T-helper 2 cell treated with Interferon-gamma antibody and Interleukin-4, amounts not matched to agents 5 μg/mL and 100 μg/mL, for 36 hours (primary cell): Measurements from ENCODE around the gene SLFN12L.
A peak's percentile ranks its signal among the peaks of the same experiment; 100 is the strongest.
"Not testable (repeated sequence)": the region's sequence is repeated elsewhere in the genome, so short reads cannot be mapped to it uniquely, and the experiment has no call there.

ENCODE experiments used
- DNase-seq: peaks from one replicate; pipeline ENCODE4 v3.0.0; 2021; ENCODE audit warnings: low spot score
- H3K27ac Mint-ChIP-seq: one replicate; pipeline ENCODE4 v1.8.0; 2021; ENCODE audit warnings: mild to moderate bottlenecking, mixed read lengths
- H3K27me3 Mint-ChIP-seq: one replicate; pipeline ENCODE4 v1.8.0; 2021; ENCODE audit warnings: low read depth, mixed read lengths
- H3K36me3 Mint-ChIP-seq: one replicate; pipeline ENCODE4 v1.8.0; 2021; ENCODE audit warnings: low read depth, mixed read lengths
- H3K4me1 Mint-ChIP-seq: one replicate; pipeline ENCODE4 v1.8.0; 2021; ENCODE audit warnings: low read depth, mixed read lengths
- H3K4me3 Mint-ChIP-seq: one replicate; pipeline ENCODE4 v1.8.0; 2022; ENCODE audit warnings: mild to moderate bottlenecking, moderate library complexity, mixed read lengths
- H3K9me3 Mint-ChIP-seq: one replicate; pipeline ENCODE4 v1.8.0; 2021; ENCODE audit warnings: mixed read lengths

The SLFN12L gene

GRCh38 chr17:35454035-35454434, 83.4 kb downstream of the SLFN12L start:
- peaks cover 48% of the 10 kb centered on the region for H3K36me3 Mint-ChIP-seq
- not testable (repeated sequence) for H3K27me3 Mint-ChIP-seq, H3K4me1 Mint-ChIP-seq, H3K27ac Mint-ChIP-seq, H3K4me3 Mint-ChIP-seq, DNase-seq, H3K9me3 Mint-ChIP-seq

GRCh38 chr17:35453171-35453570, 84.3 kb downstream of the SLFN12L start:
- Mint-ChIP-seq H3K27me3 (no peaks in the 10 kb centered on the region), H3K36me3 (peaks cover 46% of the 10 kb centered on the region), H3K27ac (no peak overlapping the region), H3K9me3 (no peaks in the 10 kb centered on the region), H3K4me1 (peaks cover 4% of the 10 kb centered on the region), H3K4me3 (no peak overlapping the region)
- DNase-seq, result no peak

- peak overlapping the region; percentile 40 for H3K4me3 Mint-ChIP-seq
- no peak for DNase-seq
- H3K27ac Mint-ChIP-seq, result peak overlapping the region; percentile 63
- H3K36me3 Mint-ChIP-seq, result peaks cover 51% of the 10 kb centered on the region
- peaks cover 11% of the 10 kb centered on the region for H3K4me1 Mint-ChIP-seq
- H3K9me3 Mint-ChIP-seq, result no peaks in the 10 kb centered on the region
- no peaks in the 10 kb centered on the region for H3K27me3 Mint-ChIP-seq
Measured at GRCh38 chr17:35449371-35449931, 88.0 kb downstream of the SLFN12L start.

GRCh38 chr17:35448899-35449227, 88.6 kb downstream of the SLFN12L start:
- H3K36me3 Mint-ChIP-seq, result peaks cover 56% of the 10 kb centered on the region
- peak overlapping the region; percentile 79 for H3K4me3 Mint-ChIP-seq
- H3K9me3 Mint-ChIP-seq, result no peaks in the 10 kb centered on the region
- H3K27ac Mint-ChIP-seq, result peak overlapping the region; percentile 80
- peaks cover 11% of the 10 kb centered on the region for H3K4me1 Mint-ChIP-seq
- no peaks in the 10 kb centered on the region for H3K27me3 Mint-ChIP-seq
- no peak for DNase-seq

- DNase-seq, result peak; percentile 97
- peaks cover 60% of the 10 kb centered on the region for H3K36me3 Mint-ChIP-seq
- H3K27ac Mint-ChIP-seq, result peak within 1 kb of the TSS; percentile 80
Measured at GRCh38 chr17:35448214-35448898, 89.1 kb downstream of the SLFN12L start, which contains the start of gene SLFN13. TSS of gene SLFN13 (minus strand) at chr17:35448766. CDS start at chr17:35445680, 3,086 bp downstream.

GRCh38 chr17:35447499-35447898, 90.0 kb downstream of the SLFN12L start:
- DNase-seq, result no peak
- H3K27ac Mint-ChIP-seq, result peak overlapping the region; percentile 60
- peak overlapping the region; percentile 79 for H3K4me3 Mint-ChIP-seq
- H3K36me3 Mint-ChIP-seq, result peaks cover 64% of the 10 kb centered on the region
- no peaks in the 10 kb centered on the region for H3K27me3 Mint-ChIP-seq
- H3K9me3 Mint-ChIP-seq, result no peaks in the 10 kb centered on the region
- peaks cover 11% of the 10 kb centered on the region for H3K4me1 Mint-ChIP-seq

More at GRCh38 chr17:35448214-35448898, 89.1 kb downstream of the SLFN12L start, which contains the start of gene SLFN13:
- Mint-ChIP-seq H3K4me3 (peak within 1 kb of the TSS; percentile 79), H3K27me3 (no peaks in the 10 kb centered on the region), H3K9me3 (no peaks in the 10 kb centered on the region), H3K4me1 (peaks cover 11% of the 10 kb centered on the region)

- Mint-ChIP-seq H3K4me3 (no peak overlapping the region), H3K4me1 (peaks cover 8% of the 10 kb centered on the region), H3K27me3 (no peaks in the 10 kb centered on the region), H3K36me3 (peaks cover 37% of the 10 kb centered on the region), H3K27ac (no peak overlapping the region), H3K9me3 (no peaks in the 10 kb centered on the region)
- no peak for DNase-seq
Measured at GRCh38 chr17:35438433-35438832, 99.0 kb downstream of the SLFN12L start.

GRCh38 chr17:35433075-35433894, 104.2 kb downstream of the SLFN12L start:
- peaks cover 25% of the 10 kb centered on the region for H3K36me3 Mint-ChIP-seq
- H3K27ac Mint-ChIP-seq, result peak overlapping the region; percentile 63
- DNase-seq, result peak; percentile 69
- peaks cover 37% of the 10 kb centered on the region for H3K4me1 Mint-ChIP-seq
- H3K9me3 Mint-ChIP-seq, result no peaks in the 10 kb centered on the region
- no peaks in the 10 kb centered on the region for H3K27me3 Mint-ChIP-seq
- H3K4me3 Mint-ChIP-seq, result peak overlapping the region; percentile 88

GRCh38 chr17:35432176-35433074, 105.1 kb downstream of the SLFN12L start, which contains the start of gene SLFN12:
TSS of gene SLFN12 (minus strand) at chr17:35432500. CDS start at chr17:35423028, 9,472 bp downstream.
- peaks cover 24% of the 10 kb centered on the region for H3K36me3 Mint-ChIP-seq
- peaks cover 44% of the 10 kb centered on the region for H3K4me1 Mint-ChIP-seq
- no peaks in the 10 kb centered on the region for H3K27me3 Mint-ChIP-seq
- peak within 1 kb of the TSS; percentile 88 for H3K4me3 Mint-ChIP-seq
- no peaks in the 10 kb centered on the region for H3K9me3 Mint-ChIP-seq
- H3K27ac Mint-ChIP-seq, result peak within 1 kb of the TSS; percentile 85
- peak; percentile 36 for DNase-seq

- Mint-ChIP-seq H3K27me3 (no peaks in the 10 kb centered on the region), H3K4me1 (peaks cover 44% of the 10 kb centered on the region), H3K36me3 (peaks cover 37% of the 10 kb centered on the region), H3K27ac (no peak overlapping the region), H3K9me3 (no peaks in the 10 kb centered on the region), H3K4me3 (no peak overlapping the region)
- DNase-seq, result no peak
Measured at GRCh38 chr17:35429702-35430101, 107.8 kb downstream of the SLFN12L start.

- Mint-ChIP-seq H3K36me3 (peaks cover 32% of the 10 kb centered on the region), H3K9me3 (no peaks in the 10 kb centered on the region), H3K4me1 (peaks cover 34% of the 10 kb centered on the region), H3K27me3 (no peaks in the 10 kb centered on the region), H3K27ac (peak overlapping the region; percentile 10), H3K4me3 (peak overlapping the region; percentile 9)
- DNase-seq, result no peak
Measured at GRCh38 chr17:35428229-35428628, 109.2 kb downstream of the SLFN12L start.

- Mint-ChIP-seq H3K27me3 (no peaks in the 10 kb centered on the region), H3K27ac (no peak overlapping the region), H3K36me3 (peaks cover 32% of the 10 kb centered on the region), H3K9me3 (no peaks in the 10 kb centered on the region), H3K4me1 (peaks cover 12% of the 10 kb centered on the region), H3K4me3 (no peak overlapping the region)
- no peak for DNase-seq
Measured at GRCh38 chr17:35423761-35424160, 113.7 kb downstream of the SLFN12L start.
